GM12874 (cell line): ENCODE results near the gene AFF2.

Experiments
- CTCF ChIP-seq: IDR thresholded peaks from 2 replicates; pipeline ENCODE4 v1.5.1; 2011; ENCODE audit warnings: low read depth, mild to moderate bottlenecking, control low read depth, low read length, moderate library complexity; ENCODE audit not compliant: insufficient read depth

Gene AFF2

GRCh38 chrX:148634591-148634990, 134.2 kb downstream of the AFF2 start:
- TF ChIP-seq CTCF = no peak

GRCh38 chrX:148643460-148643859, 143.0 kb downstream of the AFF2 start:
- TF ChIP-seq CTCF = no peak

- no peak for TF ChIP-seq CTCF
Measured at GRCh38 chrX:148647651-148648050, 147.2 kb downstream of the AFF2 start.

- TF ChIP-seq CTCF = no peak
Measured at GRCh38 chrX:148649145-148649795, 148.9 kb downstream of the AFF2 start.

GRCh38 chrX:148658115-148658730, 157.8 kb downstream of the AFF2 start:
- no peak for TF ChIP-seq CTCF

GRCh38 chrX:148659481-148659880, 159.1 kb downstream of the AFF2 start:
- TF ChIP-seq CTCF = no peak

- TF ChIP-seq CTCF = no peak
Measured at GRCh38 chrX:148661035-148661434, 160.6 kb downstream of the AFF2 start.

GRCh38 chrX:148662014-148662413, 161.6 kb downstream of the AFF2 start:
- TF ChIP-seq CTCF = no peak
